B cell (primary cell): ENCODE measurements around the gene ACBD4.

ENCODE experiments used
- CTCF ChIP-seq: fragments of 200-600 bp; IDR thresholded peaks from one replicate; pipeline ENCODE4 v1.8.0; 2022; ENCODE audit warnings: antibody characterized with exemption, mild to moderate bottlenecking
- EZH2 ChIP-seq: IDR thresholded peaks from 2 replicates; pipeline ENCODE4 v1.6.1; 2012; ENCODE audit warnings: borderline replicate concordance, low read depth, mild to moderate bottlenecking, moderate library complexity, low read length; ENCODE audit not compliant: insufficient read depth, poor library complexity, severe bottlenecking

GRCh38 chr17:45092911-45093430 is 42.5 kb upstream of the ACBD4 start:
- TF ChIP-seq CTCF (no peak), EZH2 (no peak)
